Loucy (cell line): ENCODE measurements around the gene FAM221B.

Experiments used
- H2AFZ ChIP-seq: fragments of 200-600 bp; sonication (generic); 2 replicates; pipeline ENCODE4 v1.6.0; 2016; ENCODE audit warnings: antibody characterized with exemption, mild to moderate bottlenecking, low read length, moderate library complexity
- H3F3A ChIP-seq: fragments of 200-600 bp; 2 replicates; pipeline ENCODE4 v1.6.0; 2016; ENCODE audit warnings: antibody characterized with exemption, low read depth, mild to moderate bottlenecking
- H3K27me3 ChIP-seq: fragments of 200-600 bp; sonication (generic); 2 replicates; pipeline ENCODE4 v1.6.1; 2014; ENCODE audit warnings: low read length, mild to moderate bottlenecking; ENCODE audit not compliant: insufficient read depth, poor library complexity, severe bottlenecking
- H3K36me3 ChIP-seq: fragments of 200-600 bp; sonication (generic); 2 replicates; pipeline ENCODE4 v1.6.1; 2016; ENCODE audit warnings: low read length; ENCODE audit not compliant: insufficient read depth
- H3K4me1 ChIP-seq: fragments of 200-600 bp; sonication (generic); 2 replicates; pipeline ENCODE4 v1.5.1; 2014; ENCODE audit warnings: low read length, mild to moderate bottlenecking; ENCODE audit not compliant: insufficient read depth, poor library complexity, severe bottlenecking
- H3K4me2 ChIP-seq: fragments of 200-600 bp; sonication (generic); 2 replicates; pipeline ENCODE4 v1.6.0; 2014; ENCODE audit warnings: antibody characterized with exemption, low read length, low read depth, mild to moderate bottlenecking; ENCODE audit not compliant: poor library complexity, severe bottlenecking
- H3K4me3 ChIP-seq: fragments of 200-600 bp; sonication (generic); 2 replicates; pipeline ENCODE4 v1.5.1; 2014; ENCODE audit warnings: low read length, mild to moderate bottlenecking, mixed read lengths; ENCODE audit not compliant: poor library complexity, severe bottlenecking
- H3K79me2 ChIP-seq: fragments of 200-600 bp; sonication (generic); 2 replicates; pipeline ENCODE4 v1.6.1; 2014; ENCODE audit warnings: low read length; ENCODE audit not compliant: insufficient read depth
- H3K9ac ChIP-seq: fragments of 200-600 bp; sonication (generic); 2 replicates; pipeline ENCODE4 v1.6.0; 2014; ENCODE audit warnings: mild to moderate bottlenecking, low read depth, low read length, moderate library complexity; ENCODE audit not compliant: poor library complexity, severe bottlenecking
- H3K9me2 ChIP-seq: fragments of 200-600 bp; sonication (generic); replicated peaks from 2 replicates; pipeline ENCODE4 v1.6.1; 2016; ENCODE audit warnings: low read depth, low read length, mixed read lengths
- H3K9me3 ChIP-seq: fragments of 200-600 bp; sonication (generic); 2 replicates; pipeline ENCODE4 v1.6.1; 2014; ENCODE audit warnings: mild to moderate bottlenecking, antibody characterized with exemption, low read length, low read depth; ENCODE audit not compliant: insufficient read depth
- H4K20me1 ChIP-seq: fragments of 200-600 bp; sonication (generic); 2 replicates; pipeline ENCODE4 v1.6.0; 2014; ENCODE audit warnings: antibody characterized with exemption, low read length, mild to moderate bottlenecking; ENCODE audit not compliant: insufficient read depth, poor library complexity, severe bottlenecking
- CTCF ChIP-seq: fragments of 200-600 bp; sonication (generic); conservative IDR thresholded peaks from 2 replicates; pipeline ENCODE4 v1.5.1; 2014; ENCODE audit warnings: mild to moderate bottlenecking, antibody characterized with exemption, low read length
- EZH2phosphoT487 ChIP-seq: fragments of 200-600 bp; IDR thresholded peaks from 2 replicates; pipeline ENCODE4 v1.6.1; 2018; ENCODE audit warnings: antibody characterized with exemption, mild to moderate bottlenecking, moderate library complexity, borderline replicate concordance

Gene FAM221B

GRCh38 chr9:35767458-35767857, 61.1 kb downstream of the FAM221B start:
- H3K9me3 ChIP-seq: no peaks in the 10 kb centered on the region
- H3F3A ChIP-seq: no peaks in the 10 kb centered on the region
- H2AFZ ChIP-seq: no peak overlapping the region
- TF ChIP-seq CTCF (no peak), EZH2phosphoT487 (no peak)
- no peaks in the 10 kb centered on the region for H3K9me2 ChIP-seq
- no peak overlapping the region for H3K4me3 ChIP-seq
- no peaks in the 10 kb centered on the region for H3K36me3 ChIP-seq
- peaks cover 9% of the 10 kb centered on the region for H4K20me1 ChIP-seq
- no peak overlapping the region for H3K9ac ChIP-seq
- H3K79me2 ChIP-seq: peaks cover 44% of the 10 kb centered on the region; the same call in 1 of the 2 replicates
- H3K4me2 ChIP-seq: no peak overlapping the region
- no peaks in the 10 kb centered on the region for H3K4me1 ChIP-seq
- no peaks in the 10 kb centered on the region for H3K27me3 ChIP-seq

- no peaks in the 10 kb centered on the region for H3K36me3 ChIP-seq
- H3K27me3 ChIP-seq: no peaks in the 10 kb centered on the region
- no peak overlapping the region for H2AFZ ChIP-seq
- H3K9ac ChIP-seq: no peak overlapping the region
- no peaks in the 10 kb centered on the region for H3K4me1 ChIP-seq
- H3F3A ChIP-seq: no peaks in the 10 kb centered on the region
- H3K4me3 ChIP-seq: no peak overlapping the region
- TF ChIP-seq CTCF (no peak), EZH2phosphoT487 (no peak)
- H3K9me2 ChIP-seq: no peaks in the 10 kb centered on the region
- H4K20me1 ChIP-seq: peaks cover 9% of the 10 kb centered on the region
- peaks cover 48% of the 10 kb centered on the region; the same call in 1 of the 2 replicates for H3K79me2 ChIP-seq
- H3K9me3 ChIP-seq: no peaks in the 10 kb centered on the region
- H3K4me2 ChIP-seq: no peak overlapping the region
Observed at GRCh38 chr9:35766997-35767396, 61.5 kb downstream of the FAM221B start.
